Upper lobe of right lung (tissue), 1 donor: Measurements from ENCODE around the gene SPINT4. TPM values are rescaled to one million over a fixed set of nuclear protein-coding genes. Genes with fewer than 3 reads are reported as not detected.
"Not testable (repeated sequence)": the region's sequence is repeated elsewhere in the genome, so short reads cannot be mapped to it uniquely, and the experiment has no call there.

Source experiments
- ATAC-seq: fragments of 200-7000 bp; cut with Tn5 transposase; one replicate; pipeline ENCODE4 v1.9.1; 2020; ENCODE audit warnings: mild to moderate bottlenecking, moderate library complexity
- DNase-seq: peaks from one replicate; pipeline ENCODE4 v3.0.0-alpha.2; 2020
- H3K27ac ChIP-seq: fragments of 200-600 bp; one replicate; pipeline ENCODE4 v1.8.0; 2022
- H3K27me3 ChIP-seq: fragments of 200-600 bp; one replicate; pipeline ENCODE4 v1.8.0; 2022; ENCODE audit warnings: mild to moderate bottlenecking
- H3K36me3 ChIP-seq: fragments of 200-600 bp; one replicate; pipeline ENCODE4 v1.8.0; 2022
- H3K4me1 ChIP-seq: fragments of 200-600 bp; one replicate; pipeline ENCODE4 v1.8.0; 2022
- H3K4me3 ChIP-seq: fragments of 200-600 bp; one replicate; pipeline ENCODE4 v1.8.0; 2022; ENCODE audit warnings: mild to moderate bottlenecking
- H3K9me3 ChIP-seq: fragments of 200-600 bp; one replicate; pipeline ENCODE4 v1.8.0; 2022
- CTCF ChIP-seq: fragments of 200-600 bp; IDR thresholded peaks from one replicate; pipeline ENCODE4 v1.8.0; 2022; ENCODE audit warnings: antibody characterized with exemption
- intact Hi-C: fragments of 100-400 bp; cut with DNase I; formaldehyde crosslinking; loops from one replicate; pipeline ENCODE4 v1.11.0; 2022
- long read RNA-seq: library from polyadenylated mRNA; unstranded; transcript quantifications from one replicate; pipeline ENCODE4 v2.0.0, GENCODE V29; 2021
- total RNA-seq: library from RNA; stranded (reverse); fragmentation: NEBNext Ultra II Directional; extraction: Animal tissue kit (Norgen Biotek cat#: 25700); gene quantifications from one replicate; pipeline ENCODE4 v1.2.1, GENCODE V29; 2021
- donor health status: DM: no; HTN: yes; CAD: no; lungs with severe emphysema.

Gene SPINT4
- total RNA-seq = not detected
- long read RNA-seq, partial matches to known transcripts = 0 of 1 reads
- long read RNA-seq, other reads (novel, unspliced or antisense) = 1 of 1 reads

GRCh38 chr20:45722047-45722446 is at the start of gene SPINT4:
SPINT4 (plus strand) TSS chr20:45722347; CDS start chr20:45722368, 21 bp downstream.
- Histone ChIP-seq H3K4me1 (no peaks in the 10 kb centered on the region), H3K4me3 (no peak within 1 kb of the TSS), H3K9me3 (no peaks in the 10 kb centered on the region), H3K36me3 (no peaks in the 10 kb centered on the region), H3K27ac (no peak within 1 kb of the TSS), H3K27me3 (no peaks in the 10 kb centered on the region)
- ATAC-seq = no peak
- intact Hi-C loops = no loop called here
- DNase-seq = no peak
- no peak for TF ChIP-seq CTCF

DNA sequence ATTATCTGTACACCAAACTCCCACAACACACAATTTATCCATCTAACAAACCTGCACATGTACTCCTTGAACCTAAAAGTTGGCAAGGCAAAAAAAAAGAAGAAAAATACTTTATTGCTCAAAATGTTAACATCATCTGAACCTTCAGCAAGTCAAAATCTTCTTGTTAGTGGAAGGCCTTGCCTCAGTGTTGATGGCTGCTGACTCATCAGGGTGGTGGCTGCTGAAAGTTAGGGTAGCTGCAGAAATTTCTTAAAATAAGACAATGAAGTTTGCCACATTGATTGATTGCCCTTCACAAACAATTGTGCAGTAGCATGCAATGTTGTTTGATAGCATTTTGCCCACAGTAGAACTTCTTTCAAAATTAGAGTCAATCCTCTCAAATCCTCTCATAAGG is 49.4 kb upstream of the SPINT4 start:
- DNase-seq (no peak), ATAC-seq (no peak)
- H3K36me3 ChIP-seq = no peaks in the 10 kb centered on the region
- H3K27me3 ChIP-seq = no peaks in the 10 kb centered on the region
- H3K4me1 ChIP-seq = no peaks in the 10 kb centered on the region
- TF ChIP-seq CTCF = no peak
- H3K27ac ChIP-seq = no peak overlapping the region
- intact Hi-C loops = no loop called here
- H3K4me3 ChIP-seq = no peak overlapping the region
- no peaks in the 10 kb centered on the region for H3K9me3 ChIP-seq

DNA sequence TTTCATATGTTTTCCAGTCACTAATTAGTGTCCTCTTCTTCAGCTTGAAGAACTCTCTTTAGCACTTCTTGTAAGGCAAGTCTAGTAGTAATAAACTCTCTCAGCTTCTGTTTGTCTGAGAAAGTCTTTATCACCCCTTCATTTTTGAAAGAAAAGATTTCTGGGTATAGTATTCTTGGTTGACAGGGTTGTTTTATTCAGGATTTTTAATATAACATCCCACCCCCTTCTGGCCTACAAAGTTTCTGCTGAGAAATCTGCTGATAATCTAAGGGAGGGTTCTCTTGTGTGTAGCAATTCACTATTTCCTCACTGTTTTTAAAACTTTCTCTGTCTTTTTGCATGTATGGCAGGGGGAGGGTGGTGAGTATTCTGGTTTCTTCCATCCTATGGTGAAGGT is 42.5 kb upstream of the SPINT4 start:
- no peaks in the 10 kb centered on the region for H3K4me1 ChIP-seq
- no peak for TF ChIP-seq CTCF
- ATAC-seq = no peak
- no peak for DNase-seq
- H3K36me3 ChIP-seq = no peaks in the 10 kb centered on the region
- H3K27ac ChIP-seq = no peak overlapping the region
- intact Hi-C loops = no loop called here
- H3K9me3 ChIP-seq = peaks cover 8% of the 10 kb centered on the region
- no peak overlapping the region for H3K4me3 ChIP-seq
- no peaks in the 10 kb centered on the region for H3K27me3 ChIP-seq

DNA sequence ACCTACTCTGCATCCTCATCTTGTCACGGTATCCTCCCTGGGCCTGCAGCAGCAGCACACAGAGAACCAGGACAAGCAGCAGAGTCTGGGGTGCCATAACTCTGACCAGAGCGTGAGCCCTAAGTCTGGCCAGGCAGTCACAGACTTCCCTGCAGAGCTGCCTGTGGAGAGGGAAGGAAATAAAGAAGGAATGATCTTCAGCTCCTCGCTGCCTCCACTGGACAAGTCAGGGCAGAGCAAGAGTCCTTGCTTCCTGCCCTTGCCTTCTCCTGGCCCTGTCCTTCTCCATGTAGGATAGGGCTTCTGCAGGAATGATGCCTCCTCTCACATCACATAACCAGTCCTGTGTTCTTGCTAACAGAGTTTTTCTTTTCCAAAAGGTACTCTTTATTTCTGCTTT is 36.3 kb upstream of the SPINT4 start:
- DNase-seq (no peak), ATAC-seq (peak; percentile 69)
- no peak overlapping the region for H3K27ac ChIP-seq
- no peaks in the 10 kb centered on the region for H3K4me1 ChIP-seq
- H3K27me3 ChIP-seq = no peaks in the 10 kb centered on the region
- peak; percentile 12 for TF ChIP-seq CTCF
- no peaks in the 10 kb centered on the region for H3K9me3 ChIP-seq
- H3K4me3 ChIP-seq = no peak overlapping the region
- intact Hi-C loops = no loop called here
- H3K36me3 ChIP-seq = no peaks in the 10 kb centered on the region

- H3K4me3 ChIP-seq, H3K36me3 ChIP-seq, H3K27ac ChIP-seq, intact Hi-C loops, H3K9me3 ChIP-seq, H3K27me3 ChIP-seq, H3K4me1 ChIP-seq, DNase-seq, ATAC-seq: not testable (repeated sequence)
Measured at GRCh38 chr20:45693346-45693745, 28.8 kb upstream of the SPINT4 start.

- TF ChIP-seq CTCF = no peak
- no peak for ATAC-seq
- no peaks in the 10 kb centered on the region for H3K4me1 ChIP-seq
- no peaks in the 10 kb centered on the region for H3K36me3 ChIP-seq
- no peak overlapping the region for H3K4me3 ChIP-seq
- DNase-seq = no peak
- H3K27ac ChIP-seq = no peak overlapping the region
- no peaks in the 10 kb centered on the region for H3K9me3 ChIP-seq
- no peaks in the 10 kb centered on the region for H3K27me3 ChIP-seq
- intact Hi-C loops = no loop called here
Measured at GRCh38 chr20:45695496-45695895, 26.7 kb upstream of the SPINT4 start.
